ENCODE data around the gene SH2B2. TPM values are rescaled to one million over a fixed set of nuclear protein-coding genes. Genes with fewer than 3 reads are reported as not detected.

The SH2B2 gene
- total RNA-seq, 3 donors from 2014 or later (not counting 1 experiment from before 2014, with no cell fraction given): 1.6 to 2.9 (median 2.0) TPM

GRCh38 chr7:102287111-102287980 lies 678 bp downstream of the SH2B2 start:
- Histone ChIP-seq H3K27me3 (ENCODE audit: control insufficient read depth, insufficient read depth, low read length) (no peaks in the 10 kb centered on the region), H3K27ac (ENCODE audit: low read length) (no peak overlapping the region), H3K4me3 (ENCODE audit: low read length) (peak overlapping the region; percentile 53), H3K4me1 (ENCODE audit: control insufficient read depth, insufficient read depth, low read length) (peaks cover 68% of the 10 kb centered on the region), H3K9me3 (ENCODE audit: control insufficient read depth, insufficient read depth, low read length) (no peaks in the 10 kb centered on the region), H3K36me3 (ENCODE audit: control insufficient read depth, insufficient read depth, low read length) (no peaks in the 10 kb centered on the region)
- Mint-ChIP-seq H3K4me3 (peak overlapping the region; percentile 79), H3K9me3 (no peaks in the 10 kb centered on the region), H3K36me3 (no peaks in the 10 kb centered on the region), H3K27ac (peak overlapping the region in 1 of 2 donors; percentile 60), H3K27me3 (ENCODE audit: low read depth in 2 of 2) (peaks cover 0 to 14% of the 10 kb centered on the region in 2 donors), H3K4me1 (peaks cover 0 to 14% of the 10 kb centered on the region in 2 donors)
- peak; percentile 19 to 40 (median 25) for ATAC-seq
- TF ChIP-seq, protein P1, sequence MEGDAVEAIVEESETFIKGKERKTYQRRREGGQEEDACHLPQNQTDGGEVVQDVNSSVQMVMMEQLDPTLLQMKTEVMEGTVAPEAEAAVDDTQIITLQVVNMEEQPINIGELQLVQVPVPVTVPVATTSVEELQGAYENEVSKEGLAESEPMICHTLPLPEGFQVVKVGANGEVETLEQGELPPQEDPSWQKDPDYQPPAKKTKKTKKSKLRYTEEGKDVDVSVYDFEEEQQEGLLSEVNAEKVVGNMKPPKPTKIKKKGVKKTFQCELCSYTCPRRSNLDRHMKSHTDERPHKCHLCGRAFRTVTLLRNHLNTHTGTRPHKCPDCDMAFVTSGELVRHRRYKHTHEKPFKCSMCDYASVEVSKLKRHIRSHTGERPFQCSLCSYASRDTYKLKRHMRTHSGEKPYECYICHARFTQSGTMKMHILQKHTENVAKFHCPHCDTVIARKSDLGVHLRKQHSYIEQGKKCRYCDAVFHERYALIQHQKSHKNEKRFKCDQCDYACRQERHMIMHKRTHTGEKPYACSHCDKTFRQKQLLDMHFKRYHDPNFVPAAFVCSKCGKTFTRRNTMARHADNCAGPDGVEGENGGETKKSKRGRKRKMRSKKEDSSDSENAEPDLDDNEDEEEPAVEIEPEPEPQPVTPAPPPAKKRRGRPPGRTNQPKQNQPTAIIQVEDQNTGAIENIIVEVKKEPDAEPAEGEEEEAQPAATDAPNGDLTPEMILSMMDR (IDR thresholded peaks at IDR 0.05): no peak
- 1% methylated on average over 69 of the region's 69 CpGs for WGBS (ENCODE audit: insufficient coverage)
- DNase-seq: peak in 1 of 2 donors; percentile 46
- intact Hi-C loops (cut with micrococcal nuclease): no loop called here

DNA sequence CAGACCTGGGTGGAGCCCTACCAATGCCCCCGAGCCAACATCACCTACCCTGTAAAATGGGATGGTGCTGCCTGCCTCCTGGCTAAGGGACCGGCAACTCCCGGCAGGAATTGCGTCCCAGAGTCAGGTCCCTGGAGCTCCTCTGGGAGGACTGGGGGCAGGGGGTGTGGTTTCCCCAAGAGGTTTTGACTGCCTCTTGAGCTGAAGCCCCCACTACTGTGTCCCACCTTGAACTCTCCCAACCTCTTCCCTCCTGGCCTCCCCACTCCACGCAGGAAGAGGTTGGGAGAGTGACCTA lies 1.3 kb downstream of the SH2B2 start:
- WGBS (ENCODE audit: insufficient coverage): 0% methylated on average over 1 of the region's 5 CpGs
- Mint-ChIP-seq H3K9me3 (no peaks in the 10 kb centered on the region), H3K4me1 (peaks cover 0 to 14% of the 10 kb centered on the region in 2 donors), H3K36me3 (no peaks in the 10 kb centered on the region), H3K4me3 (peak overlapping the region; percentile 57), H3K27ac (no peak overlapping the region), H3K27me3 (ENCODE audit: low read depth in 2 of 2) (peaks cover 0 to 14% of the 10 kb centered on the region in 2 donors)
- H3K4me1 ChIP-seq (ENCODE audit: control insufficient read depth, insufficient read depth, low read length): peaks cover 68% of the 10 kb centered on the region
- H3K9me3 ChIP-seq (ENCODE audit: control insufficient read depth, insufficient read depth, low read length): no peaks in the 10 kb centered on the region
- DNase-seq (no peak), ATAC-seq (no peak)
- H3K4me3 ChIP-seq (ENCODE audit: low read length): peak overlapping the region; percentile 53
- TF ChIP-seq, protein P1 (IDR thresholded peaks at IDR 0.05): no peak
- intact Hi-C loops (cut with micrococcal nuclease): no loop called here
- H3K36me3 ChIP-seq (ENCODE audit: control insufficient read depth, insufficient read depth, low read length): no peaks in the 10 kb centered on the region
- no peaks in the 10 kb centered on the region for H3K27me3 ChIP-seq (ENCODE audit: control insufficient read depth, insufficient read depth, low read length)
- H3K27ac ChIP-seq (ENCODE audit: low read length): no peak overlapping the region

- no peak overlapping the region for H3K27ac ChIP-seq (ENCODE audit: low read length)
- peak overlapping the region; percentile 69 for H3K4me3 Mint-ChIP-seq
- no peak for ATAC-seq
- H3K27ac Mint-ChIP-seq: no peak overlapping the region
- H3K27me3 ChIP-seq (ENCODE audit: control insufficient read depth, insufficient read depth, low read length): no peaks in the 10 kb centered on the region
- peaks cover 0 to 14% of the 10 kb centered on the region in 2 donors for H3K4me1 Mint-ChIP-seq
- no peaks in the 10 kb centered on the region for H3K9me3 ChIP-seq (ENCODE audit: control insufficient read depth, insufficient read depth, low read length)
- H3K4me3 ChIP-seq (ENCODE audit: low read length): peak overlapping the region; percentile 53
- H3K9me3 Mint-ChIP-seq: no peaks in the 10 kb centered on the region
- TF ChIP-seq, protein P1 (IDR thresholded peaks at IDR 0.05): no peak
- DNase-seq: no peak
- intact Hi-C loops (cut with micrococcal nuclease): no loop called here
- no peaks in the 10 kb centered on the region for H3K36me3 ChIP-seq (ENCODE audit: control insufficient read depth, insufficient read depth, low read length)
- 45% methylated on average over 8 of the region's 10 CpGs for WGBS (ENCODE audit: insufficient coverage)
- H3K27me3 Mint-ChIP-seq (ENCODE audit: low read depth in 2 of 2): peaks cover 0 to 14% of the 10 kb centered on the region in 2 donors
- H3K36me3 Mint-ChIP-seq: no peaks in the 10 kb centered on the region
- peaks cover 71% of the 10 kb centered on the region for H3K4me1 ChIP-seq (ENCODE audit: control insufficient read depth, insufficient read depth, low read length)
These were observed 1.7 kb downstream of the SH2B2 start for GRCh38 chr7:102288285-102288930.
